WTC11 (cell line): Measurements from ENCODE around the gene RAB43.

Experiments used
- ETV6 ChIP-seq: sonication (generic); formaldehyde crosslinking; IDR thresholded peaks from 2 replicates; pipeline ENCODE4 v1.8.1; 2022; ENCODE audit warnings: mild to moderate bottlenecking, missing genetic modification reagents
- JUN ChIP-seq: sonication (generic); formaldehyde crosslinking; IDR thresholded peaks from 2 replicates; pipeline ENCODE4 v1.8.0; 2023; ENCODE audit warnings: mild to moderate bottlenecking, missing genetic modification reagents
- NR1H2 ChIP-seq: sonication (generic); formaldehyde crosslinking; IDR thresholded peaks from 2 replicates; pipeline ENCODE4 v1.9.0; 2021; ENCODE audit warnings: mild to moderate bottlenecking, moderate library complexity, missing genetic modification reagents
- NR2C2 ChIP-seq: sonication (generic); formaldehyde crosslinking; IDR thresholded peaks from 2 replicates; pipeline ENCODE4 v1.8.0; 2022; ENCODE audit warnings: mild to moderate bottlenecking, missing genetic modification reagents
- ZNF138 ChIP-seq: sonication (generic); formaldehyde crosslinking; conservative IDR thresholded peaks from 2 replicates; pipeline ENCODE4 v1.8.1; 2022; ENCODE audit warnings: mild to moderate bottlenecking, moderate library complexity, missing genetic modification reagents
- ZNF232 ChIP-seq: sonication (generic); formaldehyde crosslinking; IDR thresholded peaks from 2 replicates; pipeline ENCODE4 v1.8.0; 2022; ENCODE audit warnings: mild to moderate bottlenecking, missing genetic modification reagents
- ZNF416 ChIP-seq: fragments of 250-450 bp; sonication (Bioruptor Pico); IDR thresholded peaks from 2 replicates; pipeline ENCODE4 v1.9.0; 2021; ENCODE audit warnings: mild to moderate bottlenecking, inconsistent platforms
- TF ChIP-seq, protein P1 (sequence below): sonication (generic); formaldehyde crosslinking; IDR thresholded peaks from 2 replicates; pipeline ENCODE4 v1.8.1; 2023; ENCODE audit warnings: mild to moderate bottlenecking, missing genetic modification reagents, moderate library complexity
- TF ChIP-seq, protein P2 (sequence below): fragments of 200-600 bp; IDR thresholded peaks from 2 replicates; pipeline ENCODE4 v1.8.0; 2022; ENCODE audit warnings: antibody characterized with exemption

DNA sequence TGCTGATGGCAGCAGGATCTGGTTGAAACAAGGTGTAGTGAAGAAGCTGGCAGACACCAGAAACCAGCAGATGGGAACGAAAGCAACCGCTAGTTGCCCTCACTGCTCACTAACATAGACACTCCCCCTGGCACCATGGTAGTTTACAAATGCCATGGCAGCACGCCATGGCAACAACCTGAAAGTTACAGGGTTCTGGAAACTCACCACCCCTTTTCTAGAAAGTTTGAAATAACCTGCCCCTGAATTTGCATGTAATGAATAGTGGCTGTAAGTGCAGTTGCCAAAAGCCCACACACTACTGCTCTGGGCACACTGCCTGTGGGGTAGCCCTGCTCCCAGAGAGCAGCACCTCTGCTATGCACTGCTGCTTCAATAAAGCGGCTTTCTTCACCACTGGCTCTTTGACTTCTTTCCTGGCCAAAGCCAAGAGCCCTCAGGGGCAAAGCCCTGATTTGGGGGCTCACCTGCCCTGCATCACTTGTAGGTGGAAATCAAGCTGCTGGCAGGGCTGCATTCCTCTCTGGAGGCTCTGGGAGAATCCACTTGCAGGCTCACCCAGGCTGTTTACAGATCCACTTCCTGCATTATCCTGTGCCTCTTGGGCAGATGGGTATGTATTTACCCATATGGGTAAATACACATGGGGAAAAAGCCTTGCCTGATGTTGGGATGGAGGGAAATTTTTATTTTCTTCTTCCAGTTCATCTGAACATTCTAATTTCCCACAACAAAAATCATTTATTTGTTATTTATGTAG is 63.0 kb downstream of the RAB43 start:
- TF ChIP-seq, protein P1, sequence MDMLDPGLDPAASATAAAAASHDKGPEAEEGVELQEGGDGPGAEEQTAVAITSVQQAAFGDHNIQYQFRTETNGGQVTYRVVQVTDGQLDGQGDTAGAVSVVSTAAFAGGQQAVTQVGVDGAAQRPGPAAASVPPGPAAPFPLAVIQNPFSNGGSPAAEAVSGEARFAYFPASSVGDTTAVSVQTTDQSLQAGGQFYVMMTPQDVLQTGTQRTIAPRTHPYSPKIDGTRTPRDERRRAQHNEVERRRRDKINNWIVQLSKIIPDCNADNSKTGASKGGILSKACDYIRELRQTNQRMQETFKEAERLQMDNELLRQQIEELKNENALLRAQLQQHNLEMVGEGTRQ (CRISPR knock-in tag) = no peak
- TF ChIP-seq ETV6 (CRISPR knock-in tag) (no peak), ZNF138 (no peak), ZNF232 (CRISPR knock-in tag) (no peak), NR2C2 (CRISPR knock-in tag) (no peak), NR1H2 (CRISPR knock-in tag) (no peak), ZNF416 (no peak), JUN (CRISPR knock-in tag) (no peak)
- TF ChIP-seq, protein P2, sequence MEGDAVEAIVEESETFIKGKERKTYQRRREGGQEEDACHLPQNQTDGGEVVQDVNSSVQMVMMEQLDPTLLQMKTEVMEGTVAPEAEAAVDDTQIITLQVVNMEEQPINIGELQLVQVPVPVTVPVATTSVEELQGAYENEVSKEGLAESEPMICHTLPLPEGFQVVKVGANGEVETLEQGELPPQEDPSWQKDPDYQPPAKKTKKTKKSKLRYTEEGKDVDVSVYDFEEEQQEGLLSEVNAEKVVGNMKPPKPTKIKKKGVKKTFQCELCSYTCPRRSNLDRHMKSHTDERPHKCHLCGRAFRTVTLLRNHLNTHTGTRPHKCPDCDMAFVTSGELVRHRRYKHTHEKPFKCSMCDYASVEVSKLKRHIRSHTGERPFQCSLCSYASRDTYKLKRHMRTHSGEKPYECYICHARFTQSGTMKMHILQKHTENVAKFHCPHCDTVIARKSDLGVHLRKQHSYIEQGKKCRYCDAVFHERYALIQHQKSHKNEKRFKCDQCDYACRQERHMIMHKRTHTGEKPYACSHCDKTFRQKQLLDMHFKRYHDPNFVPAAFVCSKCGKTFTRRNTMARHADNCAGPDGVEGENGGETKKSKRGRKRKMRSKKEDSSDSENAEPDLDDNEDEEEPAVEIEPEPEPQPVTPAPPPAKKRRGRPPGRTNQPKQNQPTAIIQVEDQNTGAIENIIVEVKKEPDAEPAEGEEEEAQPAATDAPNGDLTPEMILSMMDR = no peak
